ENCODE data around the gene APPBP2.

DNA sequence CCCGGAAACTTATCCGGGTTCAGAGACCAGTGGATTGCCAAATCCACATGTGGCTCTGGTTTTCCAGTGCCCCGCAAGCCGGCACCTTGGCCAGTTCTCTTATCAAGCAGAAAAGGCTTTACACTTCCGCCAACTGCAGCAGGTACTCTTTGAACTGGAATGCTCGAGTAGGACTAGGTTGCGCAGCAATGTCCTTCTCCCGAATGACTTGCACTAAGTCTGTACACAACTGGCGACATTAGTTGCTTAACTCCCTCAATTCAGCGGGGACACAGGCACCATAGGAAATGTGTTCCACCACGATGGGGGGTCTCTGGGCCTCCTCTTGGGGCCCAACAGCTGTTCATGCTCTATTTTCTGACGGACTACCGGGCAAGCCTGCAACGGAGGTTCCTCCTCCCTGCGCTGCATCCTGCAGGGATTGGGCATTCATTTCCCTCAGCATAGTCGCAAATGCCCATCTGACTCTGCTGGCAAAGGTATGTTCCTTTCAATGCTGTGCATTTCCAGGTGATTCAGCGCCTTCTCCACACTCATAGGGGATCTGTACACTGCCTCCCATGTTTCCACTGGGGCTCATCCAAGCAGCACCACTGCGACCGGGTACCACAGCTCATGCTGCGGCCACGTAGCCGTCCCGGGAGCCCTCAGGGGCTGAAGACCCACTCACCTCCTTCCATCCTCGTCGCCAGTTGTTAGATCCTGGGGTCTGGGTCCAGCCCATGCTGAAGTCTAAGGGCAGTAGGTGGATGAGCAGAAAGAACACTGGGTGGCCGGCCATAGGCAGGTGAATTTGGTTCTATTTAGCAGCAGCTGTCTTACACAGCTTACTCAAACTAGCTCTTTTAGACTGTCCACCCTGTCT is 34.2 kb upstream of the APPBP2 start:
- no peak for TF ChIP-seq CEBPB (IDR thresholded peaks at IDR 0.05)
- TF ChIP-seq YY1 (IDR thresholded peaks at IDR 0.05; ENCODE audit: low read depth), result no peak
- TF ChIP-seq TAF1 (IDR thresholded peaks at IDR 0.05; ENCODE audit: low read depth), result no peak
- TF ChIP-seq EP300 (IDR thresholded peaks at IDR 0.05; ENCODE audit: borderline replicate concordance), result no peak
